GM12873 (cell line): ENCODE data around the gene CALU.

Source experiments
- TF ChIP-seq, protein P1 (sequence below): IDR thresholded peaks from 2 replicates; pipeline ENCODE4 v1.5.1; 2012; ENCODE audit warnings: low read depth, mild to moderate bottlenecking, moderate library complexity, low read length, control low read depth; ENCODE audit not compliant: insufficient read depth; ENCODE audit errors: missing control alignments

Gene CALU

GRCh38 chr7:128739990-128740682, 977 bp downstream of the CALU start:
- TF ChIP-seq, protein P1, sequence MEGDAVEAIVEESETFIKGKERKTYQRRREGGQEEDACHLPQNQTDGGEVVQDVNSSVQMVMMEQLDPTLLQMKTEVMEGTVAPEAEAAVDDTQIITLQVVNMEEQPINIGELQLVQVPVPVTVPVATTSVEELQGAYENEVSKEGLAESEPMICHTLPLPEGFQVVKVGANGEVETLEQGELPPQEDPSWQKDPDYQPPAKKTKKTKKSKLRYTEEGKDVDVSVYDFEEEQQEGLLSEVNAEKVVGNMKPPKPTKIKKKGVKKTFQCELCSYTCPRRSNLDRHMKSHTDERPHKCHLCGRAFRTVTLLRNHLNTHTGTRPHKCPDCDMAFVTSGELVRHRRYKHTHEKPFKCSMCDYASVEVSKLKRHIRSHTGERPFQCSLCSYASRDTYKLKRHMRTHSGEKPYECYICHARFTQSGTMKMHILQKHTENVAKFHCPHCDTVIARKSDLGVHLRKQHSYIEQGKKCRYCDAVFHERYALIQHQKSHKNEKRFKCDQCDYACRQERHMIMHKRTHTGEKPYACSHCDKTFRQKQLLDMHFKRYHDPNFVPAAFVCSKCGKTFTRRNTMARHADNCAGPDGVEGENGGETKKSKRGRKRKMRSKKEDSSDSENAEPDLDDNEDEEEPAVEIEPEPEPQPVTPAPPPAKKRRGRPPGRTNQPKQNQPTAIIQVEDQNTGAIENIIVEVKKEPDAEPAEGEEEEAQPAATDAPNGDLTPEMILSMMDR: no peak

- TF ChIP-seq, protein P1: no peak
Measured at GRCh38 chr7:128740996-128741395, 1.8 kb downstream of the CALU start.

GRCh38 chr7:128741491-128741890, 2.3 kb downstream of the CALU start:
- TF ChIP-seq, protein P1: no peak

GRCh38 chr7:128742206-128742605, 3.0 kb downstream of the CALU start:
- TF ChIP-seq, protein P1: no peak

DNA sequence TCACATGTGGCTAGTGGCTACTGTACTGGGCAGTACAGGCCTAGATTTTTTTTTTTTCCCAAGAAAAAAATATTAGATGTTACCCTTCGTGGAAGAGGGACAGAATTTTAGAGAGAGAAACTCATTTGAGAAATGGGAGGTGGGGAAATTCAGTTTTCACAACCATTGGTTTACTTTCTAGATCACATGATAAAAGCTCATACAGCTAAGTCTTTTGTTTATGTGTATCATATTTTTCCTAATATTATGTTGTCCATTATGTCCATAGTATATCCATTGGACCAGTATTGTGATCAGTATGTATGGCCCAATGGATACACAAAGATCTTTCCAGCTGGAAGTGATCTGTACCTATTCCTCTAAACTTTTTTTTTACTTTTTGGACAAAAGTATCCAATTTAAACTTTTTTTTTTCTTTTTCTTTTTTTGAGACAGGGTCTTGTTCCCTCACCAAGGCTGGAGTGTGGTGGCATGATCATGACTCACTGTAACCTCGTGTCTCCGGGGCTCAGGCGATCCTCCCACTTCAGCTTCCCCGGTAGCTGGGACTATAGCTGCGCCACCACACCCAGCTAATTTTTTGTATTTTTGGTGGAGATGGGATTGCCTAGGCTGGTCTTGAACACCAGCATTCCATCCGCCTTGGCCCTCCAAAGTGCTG, 4.1 kb downstream of the CALU start:
- TF ChIP-seq, protein P1: no peak

DNA sequence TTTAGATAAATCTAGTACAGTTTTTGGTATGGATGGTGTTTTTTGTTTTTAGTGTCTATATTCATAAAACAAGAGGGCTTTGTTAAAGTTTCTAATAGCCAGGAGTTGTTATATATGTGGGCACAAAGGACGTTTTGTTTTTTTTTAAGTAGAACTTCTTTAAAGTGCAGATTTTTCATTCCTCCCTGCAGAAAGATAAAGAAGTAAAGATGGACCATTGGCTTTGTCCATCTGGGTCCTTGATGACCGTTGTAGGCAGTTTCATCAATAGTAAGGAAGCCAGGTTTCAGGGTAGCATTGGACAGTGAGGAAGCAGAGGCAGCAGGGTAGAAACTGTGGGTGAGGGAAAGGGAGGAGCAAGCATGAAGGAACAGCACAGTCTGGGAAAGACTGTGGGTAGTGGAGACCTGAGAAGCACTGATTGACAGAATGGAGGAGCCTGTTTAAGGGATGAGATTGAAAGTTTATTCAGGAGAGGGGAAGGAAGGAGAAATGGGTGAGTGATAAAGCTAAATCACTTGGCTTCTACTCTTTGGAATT, 5.3 kb downstream of the CALU start:
- TF ChIP-seq, protein P1: no peak

- TF ChIP-seq, protein P1: no peak
Measured at GRCh38 chr7:128745706-128746105, 6.5 kb downstream of the CALU start.
